ENCODE results near the gene ANKS1B.

- TF ChIP-seq, protein P1, sequence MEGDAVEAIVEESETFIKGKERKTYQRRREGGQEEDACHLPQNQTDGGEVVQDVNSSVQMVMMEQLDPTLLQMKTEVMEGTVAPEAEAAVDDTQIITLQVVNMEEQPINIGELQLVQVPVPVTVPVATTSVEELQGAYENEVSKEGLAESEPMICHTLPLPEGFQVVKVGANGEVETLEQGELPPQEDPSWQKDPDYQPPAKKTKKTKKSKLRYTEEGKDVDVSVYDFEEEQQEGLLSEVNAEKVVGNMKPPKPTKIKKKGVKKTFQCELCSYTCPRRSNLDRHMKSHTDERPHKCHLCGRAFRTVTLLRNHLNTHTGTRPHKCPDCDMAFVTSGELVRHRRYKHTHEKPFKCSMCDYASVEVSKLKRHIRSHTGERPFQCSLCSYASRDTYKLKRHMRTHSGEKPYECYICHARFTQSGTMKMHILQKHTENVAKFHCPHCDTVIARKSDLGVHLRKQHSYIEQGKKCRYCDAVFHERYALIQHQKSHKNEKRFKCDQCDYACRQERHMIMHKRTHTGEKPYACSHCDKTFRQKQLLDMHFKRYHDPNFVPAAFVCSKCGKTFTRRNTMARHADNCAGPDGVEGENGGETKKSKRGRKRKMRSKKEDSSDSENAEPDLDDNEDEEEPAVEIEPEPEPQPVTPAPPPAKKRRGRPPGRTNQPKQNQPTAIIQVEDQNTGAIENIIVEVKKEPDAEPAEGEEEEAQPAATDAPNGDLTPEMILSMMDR (IDR thresholded peaks at IDR 0.05): no peak
- TF ChIP-seq POLR2A (IDR thresholded peaks at IDR 0.05): no peak
Measured at GRCh38 chr12:99259040-99259934, 725.4 kb downstream of the ANKS1B start.
